ENCODE results near the gene RASSF3.

DNA sequence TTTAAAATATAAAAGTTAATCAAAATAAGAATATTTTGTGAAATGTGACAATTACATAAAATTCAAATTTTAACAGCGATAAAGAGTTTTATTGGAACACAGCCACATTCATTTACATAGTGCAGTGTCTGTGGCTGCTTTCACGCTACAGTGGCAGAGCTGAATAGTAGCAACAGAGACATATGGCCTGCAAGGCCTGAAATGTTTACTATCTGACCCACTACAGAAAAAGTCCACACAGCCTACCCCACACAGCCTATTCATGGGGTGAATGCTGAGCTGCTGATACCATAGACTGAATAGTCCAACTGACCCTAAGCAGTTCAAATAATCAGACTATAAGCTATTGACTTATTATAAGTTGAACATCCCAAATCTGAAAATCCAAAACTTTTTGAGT lies 135.7 kb downstream of the RASSF3 start:
- TF ChIP-seq POLR2A (IDR thresholded peaks at IDR 0.05), result no peak
- TF ChIP-seq, protein P1, sequence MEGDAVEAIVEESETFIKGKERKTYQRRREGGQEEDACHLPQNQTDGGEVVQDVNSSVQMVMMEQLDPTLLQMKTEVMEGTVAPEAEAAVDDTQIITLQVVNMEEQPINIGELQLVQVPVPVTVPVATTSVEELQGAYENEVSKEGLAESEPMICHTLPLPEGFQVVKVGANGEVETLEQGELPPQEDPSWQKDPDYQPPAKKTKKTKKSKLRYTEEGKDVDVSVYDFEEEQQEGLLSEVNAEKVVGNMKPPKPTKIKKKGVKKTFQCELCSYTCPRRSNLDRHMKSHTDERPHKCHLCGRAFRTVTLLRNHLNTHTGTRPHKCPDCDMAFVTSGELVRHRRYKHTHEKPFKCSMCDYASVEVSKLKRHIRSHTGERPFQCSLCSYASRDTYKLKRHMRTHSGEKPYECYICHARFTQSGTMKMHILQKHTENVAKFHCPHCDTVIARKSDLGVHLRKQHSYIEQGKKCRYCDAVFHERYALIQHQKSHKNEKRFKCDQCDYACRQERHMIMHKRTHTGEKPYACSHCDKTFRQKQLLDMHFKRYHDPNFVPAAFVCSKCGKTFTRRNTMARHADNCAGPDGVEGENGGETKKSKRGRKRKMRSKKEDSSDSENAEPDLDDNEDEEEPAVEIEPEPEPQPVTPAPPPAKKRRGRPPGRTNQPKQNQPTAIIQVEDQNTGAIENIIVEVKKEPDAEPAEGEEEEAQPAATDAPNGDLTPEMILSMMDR (IDR thresholded peaks at IDR 0.05), result no peak
- TF ChIP-seq POLR2AphosphoS5 (IDR thresholded peaks at IDR 0.05), result no peak
